Peyer's patch (tissue), 4 donors: ENCODE results near the gene NDNF.

Experiments
- CTCF ChIP-seq, 6 experiments: fragments of 450-650 bp in 4 of 6; fragments of 200-600 bp in 2 of 6; sonication (generic) in 1 of 6; IDR thresholded peaks; one replicate each; pipeline ENCODE4 v1.5.1; 2017 to 2019; ENCODE audit warnings: antibody characterized with exemption in 6 of 6, mild to moderate bottlenecking in 3 of 6, moderate library complexity in 1 of 6
- POLR2A ChIP-seq, 2 donors: fragments of 450-650 bp; IDR thresholded peaks; one replicate each; pipeline ENCODE4 v1.5.1; 2017; ENCODE audit warnings: antibody characterized with exemption in 2 of 2, mild to moderate bottlenecking in 2 of 2, moderate library complexity in 2 of 2

GRCh38 chr4:121073004-121073435 is 685 bp upstream of the NDNF start:
- TF ChIP-seq CTCF (IDR thresholded peaks at IDR 0.05) (no peak), POLR2A (IDR thresholded peaks at IDR 0.05) (no peak)
